ENCODE results near the gene DYNLL2. TPM values are rescaled to one million over a fixed set of nuclear protein-coding genes. Genes with fewer than 3 reads are reported as not detected.

DYNLL2 gene
- polyA plus RNA-seq, 3 donors from 2014 or later = 0.53 to 1.1 (median 0.90) TPM

DNA sequence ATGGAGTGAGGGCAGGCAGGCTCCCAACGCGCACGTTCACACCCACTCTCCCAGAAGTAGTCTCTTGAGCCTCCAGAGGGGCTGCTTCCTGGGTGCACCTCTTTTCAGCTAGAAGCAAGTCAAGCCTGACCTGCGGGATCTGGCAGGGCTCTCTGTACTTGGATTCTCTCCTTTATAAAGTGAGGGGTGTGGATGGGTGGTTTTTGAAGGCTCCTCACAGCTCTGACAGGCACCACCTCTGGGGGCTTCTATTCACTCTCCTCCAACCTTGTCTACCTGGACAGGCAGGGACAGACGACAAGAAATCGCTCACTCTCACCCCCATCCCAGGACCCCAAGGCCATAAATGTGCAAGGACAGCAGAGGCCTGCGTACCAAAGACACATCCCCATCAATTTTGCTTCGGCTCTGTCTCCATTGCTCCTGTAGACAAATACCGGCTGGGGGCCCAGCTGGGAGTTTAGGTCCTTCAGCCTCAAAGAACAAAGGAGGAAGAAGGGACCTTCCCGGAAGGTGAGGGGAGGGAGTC, 814 bp upstream of the DYNLL2 start:
- peak overlapping the region in 5 of 6 donors; percentile 43 to 83 (median 81) for H3K27ac Mint-ChIP-seq

DNA sequence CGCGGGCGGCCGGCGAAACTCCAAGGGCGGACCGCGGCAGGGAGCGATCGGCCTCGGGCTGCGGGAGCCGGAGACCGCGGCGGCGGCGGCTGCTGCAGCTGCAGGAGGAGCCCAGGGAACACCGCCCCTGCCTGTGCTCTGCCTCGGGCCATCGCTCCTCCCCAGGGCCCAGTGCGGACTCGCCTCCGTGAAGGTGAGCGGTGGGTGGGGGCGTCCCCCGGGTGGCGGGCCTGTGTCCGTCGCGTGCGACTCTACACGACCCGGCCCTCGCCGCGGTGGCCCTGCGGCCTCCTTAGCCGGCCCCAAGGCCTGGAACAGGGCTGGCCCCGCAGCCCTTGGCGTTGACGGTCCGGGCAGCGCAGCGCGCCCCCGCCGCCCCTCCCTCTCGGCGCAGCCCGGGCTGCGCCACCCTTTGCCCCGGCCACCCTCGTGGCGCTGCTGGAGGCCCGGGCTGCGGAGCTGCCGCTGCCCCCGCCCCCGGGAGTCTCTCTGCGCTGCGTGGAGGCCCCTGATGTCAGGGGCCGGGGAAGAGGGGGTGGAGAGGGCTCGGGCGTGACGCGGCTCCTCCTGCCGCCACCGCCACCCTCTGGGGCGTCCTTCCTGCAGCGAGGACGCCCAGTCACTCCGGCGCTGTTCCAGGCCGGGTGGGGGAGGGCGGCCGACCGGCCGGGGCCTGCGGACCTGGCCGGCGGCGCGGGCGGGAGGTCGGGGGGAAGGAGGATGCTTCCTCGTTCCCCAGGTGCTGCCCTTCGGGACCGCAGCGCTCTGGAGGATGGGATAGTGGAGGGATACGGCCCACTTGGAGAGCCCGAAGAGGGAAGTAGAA, 485 bp downstream of the DYNLL2 start:
- Mint-ChIP-seq H3K9me3 (peaks cover 0 to 2% (median 0%) of the 10 kb centered on the region in 6 donors), H3K4me3 (peak overlapping the region; percentile 81 to 90 (median 86)), H3K27me3 (ENCODE audit: low read depth in 3 of 3) (peaks cover 0 to 9% (median 7%) of the 10 kb centered on the region in 3 donors), H3K36me3 (peaks cover 6 to 19% (median 7%) of the 10 kb centered on the region in 3 donors), H3K4me1 (peaks cover 45 to 47% of the 10 kb centered on the region in 2 donors), H3K27ac (peak overlapping the region; percentile 73 to 91 (median 86))
- peak; percentile 71 to 77 (median 76) for DNase-seq

More for the DNA sequence above, 814 bp upstream of the DYNLL2 start:
- no peak for DNase-seq
- peaks cover 6% of the 10 kb centered on the region in 3 donors for H3K36me3 Mint-ChIP-seq
- peaks cover 32 to 39% of the 10 kb centered on the region in 2 donors for H3K4me1 Mint-ChIP-seq
- peaks cover 2 to 10% (median 7%) of the 10 kb centered on the region in 3 donors for H3K27me3 Mint-ChIP-seq (ENCODE audit: low read depth in 3 of 3)
- peaks cover 0 to 2% (median 0%) of the 10 kb centered on the region in 6 donors for H3K9me3 Mint-ChIP-seq
- peak overlapping the region; percentile 43 to 70 (median 66) for H3K4me3 Mint-ChIP-seq

DNA sequence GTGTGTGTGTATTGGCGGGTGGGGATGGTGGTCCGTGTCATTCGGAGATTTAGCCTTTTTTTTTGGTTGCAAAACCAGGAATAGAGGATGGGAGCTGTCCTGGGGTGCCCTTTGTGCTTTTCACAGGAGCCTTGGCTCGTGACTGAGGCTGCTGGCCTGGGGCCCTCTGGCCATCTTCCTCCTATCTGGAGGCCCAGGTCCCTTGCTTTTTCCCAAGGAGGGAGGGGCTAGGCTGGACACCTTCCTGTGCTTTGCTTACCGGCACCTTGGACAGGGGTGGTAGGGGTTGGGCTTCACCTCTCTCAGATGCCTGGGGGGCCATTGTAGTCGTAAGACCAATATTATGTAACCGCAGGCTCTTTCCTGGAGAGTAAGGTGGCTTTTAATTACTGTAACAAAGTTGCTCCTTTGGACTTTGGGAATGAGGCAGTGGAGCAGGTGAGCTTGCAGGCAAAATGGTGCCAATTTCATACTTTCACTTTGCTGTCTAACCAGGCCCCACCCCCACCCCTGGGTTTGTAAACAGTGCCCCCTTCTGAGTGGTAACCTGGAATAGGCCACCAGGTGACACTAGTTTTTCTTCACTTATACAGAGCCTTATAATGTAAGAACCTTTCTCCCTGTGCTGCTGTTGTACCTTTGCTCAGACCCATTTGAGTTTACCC, 1.2 kb downstream of the DYNLL2 start:
- H3K9me3 Mint-ChIP-seq = peaks cover 0 to 2% (median 0%) of the 10 kb centered on the region in 6 donors
- H3K36me3 Mint-ChIP-seq = peaks cover 6 to 24% (median 7%) of the 10 kb centered on the region in 3 donors
- H3K4me1 Mint-ChIP-seq = peaks cover 48 to 53% of the 10 kb centered on the region in 2 donors
- peak overlapping the region; percentile 73 to 91 (median 86) for H3K27ac Mint-ChIP-seq
- peak; percentile 24 to 31 (median 30) for DNase-seq
- peaks cover 0 to 7% (median 3%) of the 10 kb centered on the region in 3 donors for H3K27me3 Mint-ChIP-seq (ENCODE audit: low read depth in 3 of 3)
- peak overlapping the region; percentile 81 to 90 (median 86) for H3K4me3 Mint-ChIP-seq

DNA sequence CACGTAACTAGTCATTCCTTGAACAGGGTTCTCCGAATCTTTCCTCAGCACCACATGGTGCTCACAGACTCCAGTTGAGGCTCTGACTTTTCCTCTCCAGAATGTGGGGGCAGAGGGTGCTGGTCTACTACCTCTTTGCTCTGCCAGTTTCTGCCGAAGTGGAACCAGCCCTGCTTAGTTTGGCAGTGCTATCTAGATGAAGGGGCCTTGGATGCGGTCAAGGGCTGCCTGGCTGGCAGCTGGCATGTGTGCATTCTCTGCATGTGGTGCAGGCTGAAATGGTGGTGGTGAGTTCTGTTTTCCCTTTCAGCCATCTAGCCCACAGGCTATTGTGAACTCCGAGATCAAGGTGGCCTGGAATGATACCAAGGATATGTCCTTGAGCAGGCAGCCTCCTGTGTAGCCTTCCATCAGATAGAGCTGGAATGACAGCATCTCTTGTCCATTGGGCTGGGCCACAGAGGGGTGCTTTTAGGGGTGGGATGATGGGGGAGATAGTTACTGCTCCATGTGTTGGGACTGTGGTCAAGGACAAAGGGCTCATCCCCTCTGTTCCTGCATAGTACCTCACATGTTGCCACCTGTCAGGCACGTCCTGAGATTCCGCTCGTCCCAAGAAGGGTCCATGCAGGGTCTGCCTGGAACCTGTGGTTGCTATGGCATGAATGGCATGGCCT, 2.0 kb downstream of the DYNLL2 start:
- H3K36me3 Mint-ChIP-seq = peaks cover 6 to 31% (median 7%) of the 10 kb centered on the region in 3 donors
- peaks cover 53 to 60% of the 10 kb centered on the region in 2 donors for H3K4me1 Mint-ChIP-seq
- H3K9me3 Mint-ChIP-seq = no peaks in the 10 kb centered on the region
- peak overlapping the region; percentile 73 to 91 (median 86) for H3K27ac Mint-ChIP-seq
- peaks cover 0 to 10% (median 6%) of the 10 kb centered on the region in 3 donors for H3K27me3 Mint-ChIP-seq (ENCODE audit: low read depth in 3 of 3)
- peak overlapping the region; percentile 81 to 90 (median 86) for H3K4me3 Mint-ChIP-seq
- no peak for DNase-seq

DNA sequence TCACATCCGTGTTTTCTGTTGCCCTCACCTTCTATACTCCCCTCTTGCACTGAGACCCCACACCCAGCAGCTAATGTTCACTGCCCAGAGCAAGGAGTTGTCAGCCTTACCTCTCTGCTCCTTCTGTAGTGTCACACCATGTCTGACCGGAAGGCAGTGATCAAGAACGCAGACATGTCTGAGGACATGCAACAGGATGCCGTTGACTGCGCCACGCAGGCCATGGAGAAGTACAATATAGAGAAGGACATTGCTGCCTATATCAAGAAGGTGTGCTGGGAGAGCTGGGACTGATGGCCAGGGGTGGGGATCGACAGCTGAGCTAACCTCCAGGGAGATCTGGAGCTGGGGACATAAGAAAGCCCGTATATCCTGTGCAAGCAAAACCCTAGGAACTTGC, 3.7 kb downstream of the DYNLL2 start:
- no peak for DNase-seq
- Mint-ChIP-seq H3K27me3 (ENCODE audit: low read depth in 3 of 3) (peaks cover 3 to 10% (median 6%) of the 10 kb centered on the region in 3 donors), H3K4me1 (peaks cover 57 to 78% of the 10 kb centered on the region in 2 donors), H3K27ac (peak overlapping the region in 1 of 6 donors; percentile 13), H3K9me3 (no peaks in the 10 kb centered on the region), H3K4me3 (no peak overlapping the region), H3K36me3 (peaks cover 10 to 49% (median 10%) of the 10 kb centered on the region in 3 donors)

DNA sequence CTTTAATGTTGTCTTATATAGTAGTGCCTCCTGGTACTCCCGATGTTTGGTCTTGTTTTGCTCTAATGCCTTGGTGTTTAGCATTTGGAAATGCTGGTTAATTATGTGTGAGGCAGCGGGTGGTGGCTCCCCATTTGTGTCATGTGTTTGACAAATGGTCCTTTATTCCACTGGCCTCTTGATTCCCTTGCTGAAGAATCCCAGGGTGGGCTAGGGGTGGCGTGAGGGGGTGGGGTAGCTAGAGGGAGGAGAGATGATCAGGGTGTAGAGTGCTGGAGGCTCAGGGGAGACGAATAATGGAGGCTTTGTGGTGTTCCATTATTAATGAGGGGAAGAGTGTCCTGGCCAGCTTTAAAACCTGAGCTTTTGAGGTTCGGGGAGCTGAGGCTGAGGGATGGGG, 5.4 kb downstream of the DYNLL2 start:
- H3K4me1 Mint-ChIP-seq = peaks cover 69 to 95% of the 10 kb centered on the region in 2 donors

DNA sequence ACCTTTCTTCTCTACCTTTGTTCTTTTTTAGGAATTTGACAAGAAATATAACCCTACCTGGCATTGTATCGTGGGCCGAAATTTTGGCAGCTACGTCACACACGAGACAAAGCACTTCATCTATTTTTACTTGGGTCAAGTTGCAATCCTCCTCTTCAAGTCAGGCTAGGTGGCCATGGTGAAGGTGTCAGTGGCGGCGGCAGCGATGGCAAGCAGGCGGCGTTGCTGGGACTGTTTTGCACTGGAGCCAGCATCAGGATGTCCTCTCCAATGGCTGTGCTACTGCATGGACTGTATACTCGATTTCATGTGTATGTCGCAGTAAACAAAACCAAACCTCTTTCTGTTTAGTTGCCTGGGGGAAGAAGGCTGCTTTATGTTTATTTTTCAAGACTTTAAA, 5.9 kb downstream of the DYNLL2 start:
- H3K36me3 Mint-ChIP-seq = peaks cover 15 to 66% (median 20%) of the 10 kb centered on the region in 3 donors
- H3K9me3 Mint-ChIP-seq = no peaks in the 10 kb centered on the region

More for the DNA sequence above, 5.4 kb downstream of the DYNLL2 start:
- Mint-ChIP-seq H3K4me3 (no peak overlapping the region), H3K27ac (peak overlapping the region in 2 of 6 donors; percentile 23), H3K27me3 (ENCODE audit: low read depth in 3 of 3) (peaks cover 4 to 7% (median 6%) of the 10 kb centered on the region in 3 donors), H3K36me3 (peaks cover 12 to 61% (median 20%) of the 10 kb centered on the region in 3 donors), H3K9me3 (no peaks in the 10 kb centered on the region)
- DNase-seq = no peak

DNA sequence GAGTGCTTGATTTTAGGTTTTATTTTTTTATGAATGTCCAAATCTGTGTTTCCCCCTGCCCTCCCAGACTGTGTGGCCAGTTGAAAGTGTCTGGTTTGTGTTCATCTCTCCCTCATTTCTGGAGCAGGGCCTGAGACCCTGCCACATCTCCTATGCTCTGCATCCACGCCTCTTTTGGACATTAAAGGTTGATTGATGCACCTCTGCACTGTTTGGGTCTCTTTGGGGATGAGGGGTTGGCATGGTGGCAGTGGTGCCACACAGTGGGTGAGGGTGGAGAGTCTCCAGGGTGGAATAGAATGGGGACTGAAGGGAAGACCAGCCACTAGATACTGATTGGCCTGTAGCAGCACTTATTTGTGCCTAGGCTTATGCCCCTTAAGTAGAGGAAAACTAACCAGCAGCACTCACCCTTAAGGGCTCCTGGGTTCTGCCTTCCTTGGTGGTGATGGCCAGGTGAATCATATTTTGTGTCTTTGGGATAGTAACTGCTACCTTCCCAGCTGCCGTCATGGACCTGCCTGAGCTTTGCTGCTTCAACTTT, 7.9 kb downstream of the DYNLL2 start:
- H3K9me3 Mint-ChIP-seq = no peaks in the 10 kb centered on the region
- peaks cover 53 to 79% of the 10 kb centered on the region in 2 donors for H3K4me1 Mint-ChIP-seq
- peak overlapping the region in 3 of 6 donors; percentile 47 to 58 (median 49) for H3K27ac Mint-ChIP-seq
- peaks cover 15 to 70% (median 20%) of the 10 kb centered on the region in 3 donors for H3K36me3 Mint-ChIP-seq
- no peak for DNase-seq
- H3K27me3 Mint-ChIP-seq (ENCODE audit: low read depth in 3 of 3) = peaks cover 3 to 5% (median 4%) of the 10 kb centered on the region in 3 donors
- H3K4me3 Mint-ChIP-seq = no peak overlapping the region

More for the DNA sequence above, 5.9 kb downstream of the DYNLL2 start:
- Mint-ChIP-seq H3K27me3 (ENCODE audit: low read depth in 3 of 3) (peaks cover 4 to 7% (median 5%) of the 10 kb centered on the region in 3 donors), H3K4me3 (no peak overlapping the region), H3K4me1 (peaks cover 72 to 99% of the 10 kb centered on the region in 2 donors), H3K27ac (no peak overlapping the region)
- DNase-seq = no peak

DNA sequence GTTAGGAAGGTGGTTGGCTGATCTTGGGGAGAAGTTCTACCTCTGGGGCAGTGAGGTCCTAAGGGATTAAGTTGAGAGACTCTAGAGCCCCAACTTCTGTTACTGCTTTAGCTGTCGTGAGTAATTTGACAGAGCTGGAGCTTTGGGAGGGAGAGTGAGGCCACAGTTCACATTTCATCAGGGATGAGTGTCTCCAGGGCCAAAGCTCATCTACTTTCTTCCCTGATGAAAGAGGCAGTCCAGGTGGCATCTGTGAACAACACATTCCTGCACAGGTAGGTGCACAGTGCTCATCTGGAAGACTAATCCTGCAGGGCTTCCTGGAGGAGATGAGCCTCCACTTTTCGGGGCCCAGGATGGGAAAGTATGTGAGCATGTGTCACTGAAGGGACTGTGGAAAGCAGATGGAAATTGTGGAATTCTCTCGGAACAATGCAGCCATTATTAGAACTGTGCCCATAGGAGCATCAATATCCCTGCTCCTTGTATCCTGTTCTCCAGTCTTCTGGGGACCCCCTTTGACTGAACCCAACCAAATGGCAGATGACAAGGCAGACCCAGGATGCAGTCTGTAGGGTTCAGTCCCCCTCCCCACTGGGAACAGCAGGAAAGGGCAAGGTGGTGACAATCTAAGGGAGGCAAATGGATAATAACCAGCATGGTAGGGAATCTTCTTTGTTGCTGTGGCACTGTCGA, 9.0 kb downstream of the DYNLL2 start:
- DNase-seq = no peak
- Mint-ChIP-seq H3K4me3 (peak overlapping the region in 2 of 5 donors; percentile 44 to 47), H3K9me3 (no peaks in the 10 kb centered on the region), H3K4me1 (peaks cover 44 to 68% of the 10 kb centered on the region in 2 donors), H3K27me3 (ENCODE audit: low read depth in 3 of 3) (peaks cover 2 to 4% (median 3%) of the 10 kb centered on the region in 3 donors), H3K36me3 (peaks cover 10 to 65% (median 16%) of the 10 kb centered on the region in 3 donors), H3K27ac (peak overlapping the region; percentile 74 to 89 (median 84))

DNA sequence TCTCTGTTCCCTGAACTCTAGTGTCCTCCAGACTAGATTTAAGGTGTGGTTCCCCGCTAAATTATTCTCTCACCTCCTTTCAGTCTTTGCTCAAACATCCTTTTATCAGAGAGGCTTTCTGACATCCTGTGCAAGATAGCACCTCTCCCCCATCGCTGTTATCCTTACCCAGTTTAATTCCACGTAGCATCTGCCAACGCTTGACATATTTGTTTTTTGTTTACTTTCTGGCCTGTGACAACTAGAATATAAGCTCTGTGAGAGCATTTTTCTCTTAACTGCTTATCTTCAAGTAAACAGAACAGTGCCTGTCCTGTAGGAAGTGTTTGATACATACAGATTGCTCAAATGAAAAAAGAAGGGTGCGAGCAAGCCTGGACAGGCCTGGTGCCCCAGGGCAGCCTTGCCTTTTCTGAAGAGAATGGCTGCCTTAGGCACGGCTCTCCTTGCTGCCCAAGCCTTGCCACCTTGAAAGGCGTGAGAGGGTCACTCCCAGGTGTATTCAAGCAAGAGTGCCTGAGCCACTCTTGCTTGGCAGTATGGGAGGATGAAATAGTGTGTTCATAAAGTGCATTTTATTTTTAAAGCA, 9.7 kb downstream of the DYNLL2 start:
- Mint-ChIP-seq H3K27ac (peak overlapping the region; percentile 74 to 89 (median 84)), H3K4me1 (peaks cover 41 to 62% of the 10 kb centered on the region in 2 donors), H3K9me3 (no peaks in the 10 kb centered on the region), H3K27me3 (ENCODE audit: low read depth in 3 of 3) (peaks cover 2 to 4% (median 3%) of the 10 kb centered on the region in 3 donors), H3K36me3 (peaks cover 8 to 59% (median 15%) of the 10 kb centered on the region in 3 donors), H3K4me3 (peak overlapping the region in 3 of 5 donors; percentile 44 to 57 (median 47))
- DNase-seq = peak in 1 of 3 donors; percentile 19

DNA sequence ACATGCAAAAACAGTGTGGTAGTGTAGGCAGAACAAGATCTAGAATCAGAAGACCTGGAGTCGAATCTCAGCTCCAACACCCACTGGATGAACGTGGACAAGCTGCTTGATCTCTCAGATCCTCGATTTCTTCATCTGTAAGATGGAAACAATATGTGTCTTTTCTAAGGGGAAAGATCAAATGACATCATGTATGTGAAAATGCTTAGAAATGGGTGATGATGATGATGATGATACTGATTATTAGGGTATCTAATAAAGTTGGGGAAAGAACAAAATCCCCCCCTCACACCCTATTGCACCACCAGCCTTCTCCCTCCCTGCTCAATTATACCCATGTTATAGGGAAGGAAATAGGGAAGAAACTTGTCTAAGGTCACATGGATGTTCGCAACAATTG, 10.9 kb downstream of the DYNLL2 start:
- H3K9me3 Mint-ChIP-seq = no peaks in the 10 kb centered on the region
- H3K27me3 Mint-ChIP-seq (ENCODE audit: low read depth in 3 of 3) = peaks cover 2 to 4% (median 3%) of the 10 kb centered on the region in 3 donors
- H3K27ac Mint-ChIP-seq = peak overlapping the region in 2 of 6 donors; percentile 6 to 85
- H3K4me3 Mint-ChIP-seq = no peak overlapping the region
- DNase-seq = no peak
- peaks cover 33 to 49% of the 10 kb centered on the region in 2 donors for H3K4me1 Mint-ChIP-seq
- peaks cover 8 to 50% (median 15%) of the 10 kb centered on the region in 3 donors for H3K36me3 Mint-ChIP-seq

DNA sequence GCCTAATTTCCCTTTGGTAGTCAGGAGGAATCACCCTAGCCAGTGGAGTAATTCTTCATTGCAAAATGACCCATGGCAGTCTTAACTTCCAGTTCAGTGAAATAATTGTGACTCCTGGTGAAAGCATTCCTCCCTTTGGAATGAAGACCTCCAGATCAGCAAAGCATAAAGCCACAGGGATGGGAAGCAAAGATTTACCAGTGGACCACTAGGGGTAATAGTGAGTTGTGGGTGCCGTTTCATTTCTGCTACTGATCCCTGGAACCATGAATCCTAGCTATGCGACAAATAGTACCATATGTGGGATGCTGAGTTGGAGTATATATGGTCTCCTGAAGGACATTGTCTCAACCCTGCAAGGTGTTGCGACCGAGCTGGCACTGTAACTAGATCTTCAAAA, 13.7 kb downstream of the DYNLL2 start:
- Mint-ChIP-seq H3K4me3 (no peak overlapping the region), H3K9me3 (no peaks in the 10 kb centered on the region), H3K4me1 (peaks cover 20 to 22% of the 10 kb centered on the region in 2 donors), H3K27ac (no peak overlapping the region), H3K27me3 (ENCODE audit: low read depth in 3 of 3) (peaks cover 0 to 1% (median 0%) of the 10 kb centered on the region in 3 donors), H3K36me3 (peaks cover 6 to 22% (median 11%) of the 10 kb centered on the region in 3 donors)
- no peak for DNase-seq

Data from immature natural killer cell (primary cell).